ENCODE measurements around the gene PSMC3.

Gene PSMC3

GRCh38 chr11:47375546-47376085 lies 50.6 kb downstream of the PSMC3 start:
- no peak for DNase-seq (ENCODE audit: low spot score)

- no peak for DNase-seq (ENCODE audit: low spot score)
These were observed 51.2 kb downstream of the PSMC3 start for GRCh38 chr11:47375020-47375419.

GRCh38 chr11:47374720-47375019 lies 51.6 kb downstream of the PSMC3 start:
- no peak for DNase-seq (ENCODE audit: low spot score)

GRCh38 chr11:47373876-47374719 lies 52.1 kb downstream of the PSMC3 start:
- peak; percentile 85 for DNase-seq (ENCODE audit: low spot score)

- no peak for DNase-seq (ENCODE audit: low spot score)
These were observed 53.8 kb downstream of the PSMC3 start for GRCh38 chr11:47372422-47372821.

GRCh38 chr11:47369676-47370075 lies 56.6 kb downstream of the PSMC3 start:
- no peak for DNase-seq (ENCODE audit: low spot score)
